Measurements from ENCODE around the gene CCNL2.
"Not testable (repeated sequence)": the region's sequence is repeated elsewhere in the genome, so short reads cannot be mapped to it uniquely, and the experiment has no call there.

Gene CCNL2

GRCh38 chr1:1421147-1421906 is 22.2 kb upstream of the CCNL2 start, which contains the start of gene ANKRD65:
TSS of gene ANKRD65 (minus strand) at chr1:1421276. CDS start at chr1:1421005, 271 bp downstream.
- no peak within 1 kb of the TSS for H3K4me3 ChIP-seq (ENCODE audit: low read depth, low read length)
- no peak for DNase-seq (ENCODE audit: low read depth)

GRCh38 chr1:1420654-1421141 is 21.6 kb upstream of the CCNL2 start:
- no peak for DNase-seq (ENCODE audit: low read depth)
- H3K4me3 ChIP-seq (ENCODE audit: low read depth, low read length), result no peak overlapping the region

GRCh38 chr1:1419813-1420653 is 20.9 kb upstream of the CCNL2 start:
- peak overlapping the region; percentile 11 for H3K4me3 ChIP-seq (ENCODE audit: low read depth, low read length)

GRCh38 chr1:1419363-1419812 is 20.3 kb upstream of the CCNL2 start:
- DNase-seq (ENCODE audit: low read depth), result no peak
- no peak overlapping the region for H3K4me3 ChIP-seq (ENCODE audit: low read depth, low read length)

More at GRCh38 chr1:1419813-1420653, 20.9 kb upstream of the CCNL2 start:
- no peak for DNase-seq (ENCODE audit: low read depth)

- H3K4me3 ChIP-seq (ENCODE audit: low read depth, low read length), result no peak overlapping the region
- DNase-seq (ENCODE audit: low read depth), result no peak
These were observed 19.6 kb upstream of the CCNL2 start for GRCh38 chr1:1418464-1419362.

- H3K4me3 ChIP-seq (ENCODE audit: low read depth, low read length); DNase-seq (ENCODE audit: low read depth): not testable (repeated sequence)
These were observed 18.8 kb upstream of the CCNL2 start for GRCh38 chr1:1417825-1418463.

GRCh38 chr1:1417396-1417795 is 18.3 kb upstream of the CCNL2 start:
- not testable (repeated sequence) for H3K4me3 ChIP-seq (ENCODE audit: low read depth, low read length); DNase-seq (ENCODE audit: low read depth)

GRCh38 chr1:1415751-1416150 is 16.6 kb upstream of the CCNL2 start:
- DNase-seq (ENCODE audit: low read depth), result no peak
- H3K4me3 ChIP-seq (ENCODE audit: low read depth, low read length), result no peak overlapping the region

- DNase-seq (ENCODE audit: low read depth); H3K4me3 ChIP-seq (ENCODE audit: low read depth, low read length): not testable (repeated sequence)
These were observed 13.3 kb upstream of the CCNL2 start for GRCh38 chr1:1412311-1412902.

GRCh38 chr1:1411626-1412025 is 12.5 kb upstream of the CCNL2 start:
- no peak for DNase-seq (ENCODE audit: low read depth)
- H3K4me3 ChIP-seq (ENCODE audit: low read depth, low read length), result no peak overlapping the region

GRCh38 chr1:1410238-1410637 is 11.1 kb upstream of the CCNL2 start:
- not testable (repeated sequence) for DNase-seq (ENCODE audit: low read depth); H3K4me3 ChIP-seq (ENCODE audit: low read depth, low read length)

- no peak for DNase-seq (ENCODE audit: low read depth)
- peak overlapping the region; percentile 95 for H3K4me3 ChIP-seq (ENCODE audit: low read depth, low read length)
These were observed 8.6 kb upstream of the CCNL2 start for GRCh38 chr1:1407636-1408318.

- H3K4me3 ChIP-seq (ENCODE audit: low read depth, low read length), result peak within 1 kb of the TSS; percentile 95
- peak; percentile 60 for DNase-seq (ENCODE audit: low read depth)
These were observed 7.9 kb upstream of the CCNL2 start, which contains the start of gene MRPL20 for GRCh38 chr1:1406821-1407635. TSS of gene MRPL20 (minus strand) at chr1:1407293. CDS start at chr1:1407217, 76 bp downstream.

- DNase-seq (ENCODE audit: low read depth), result no peak
- H3K4me3 ChIP-seq (ENCODE audit: low read depth, low read length), result peak overlapping the region; percentile 95
These were observed 7.1 kb upstream of the CCNL2 start for GRCh38 chr1:1406101-1406820.

GRCh38 chr1:1403653-1404052 is 4.5 kb upstream of the CCNL2 start:
- no peak for DNase-seq (ENCODE audit: low read depth)
- H3K4me3 ChIP-seq (ENCODE audit: low read depth, low read length), result no peak overlapping the region

GRCh38 chr1:1402901-1403392 is 3.8 kb upstream of the CCNL2 start:
- DNase-seq (ENCODE audit: low read depth); H3K4me3 ChIP-seq (ENCODE audit: low read depth, low read length): not testable (repeated sequence)
